ENCODE data around the gene TGFB1I1.

TGFB1I1 gene

DNA sequence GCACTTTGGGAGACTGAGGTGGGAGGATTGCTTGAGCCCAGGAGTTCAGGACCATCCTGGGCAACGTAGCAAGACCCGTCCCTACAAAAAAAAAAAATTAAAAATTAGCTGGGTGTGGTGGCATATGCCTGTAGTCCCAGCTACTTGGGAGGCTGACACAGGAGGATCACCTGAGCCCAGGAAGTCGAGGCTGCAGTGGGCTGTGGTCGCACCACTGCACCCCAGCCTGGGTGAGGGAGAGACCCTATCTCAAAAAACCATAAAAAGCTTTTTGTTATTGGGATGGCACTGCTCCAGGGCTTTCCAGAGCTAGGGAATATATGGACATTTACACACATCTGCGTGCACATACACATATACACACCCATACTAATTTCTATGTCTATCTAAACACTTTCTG is 20.8 kb upstream of the TGFB1I1 start:
- Histone ChIP-seq H3K9me3 (replicated peaks in 1 of 11) (peaks cover 2 to 5% (median 4%) of the 10 kb centered on the region in 11 experiments), H3K4me3 (no peak overlapping the region), H3K27me3 (no peaks in the 10 kb centered on the region), H4K20me1 (peaks cover 13 to 56% (median 47%) of the 10 kb centered on the region in 11 experiments; a peak in 21 of 22 replicates), H3K4me1 (peaks cover 27 to 51% (median 45%) of the 10 kb centered on the region in 10 experiments), H3K36me3 (peaks cover 0 to 10% (median 0%) of the 10 kb centered on the region in 11 experiments; a peak in 5 of 22 replicates), H3K9ac (no peak overlapping the region), H3K4me2 (peak overlapping the region in 4 of 11 experiments; percentile 5 to 43 (median 24); a peak in 3 of 22 replicates), H3K27ac (no peak overlapping the region)
- TF ChIP-seq Cebpa-rat (IDR thresholded peaks at IDR 0.05): no peak

DNA sequence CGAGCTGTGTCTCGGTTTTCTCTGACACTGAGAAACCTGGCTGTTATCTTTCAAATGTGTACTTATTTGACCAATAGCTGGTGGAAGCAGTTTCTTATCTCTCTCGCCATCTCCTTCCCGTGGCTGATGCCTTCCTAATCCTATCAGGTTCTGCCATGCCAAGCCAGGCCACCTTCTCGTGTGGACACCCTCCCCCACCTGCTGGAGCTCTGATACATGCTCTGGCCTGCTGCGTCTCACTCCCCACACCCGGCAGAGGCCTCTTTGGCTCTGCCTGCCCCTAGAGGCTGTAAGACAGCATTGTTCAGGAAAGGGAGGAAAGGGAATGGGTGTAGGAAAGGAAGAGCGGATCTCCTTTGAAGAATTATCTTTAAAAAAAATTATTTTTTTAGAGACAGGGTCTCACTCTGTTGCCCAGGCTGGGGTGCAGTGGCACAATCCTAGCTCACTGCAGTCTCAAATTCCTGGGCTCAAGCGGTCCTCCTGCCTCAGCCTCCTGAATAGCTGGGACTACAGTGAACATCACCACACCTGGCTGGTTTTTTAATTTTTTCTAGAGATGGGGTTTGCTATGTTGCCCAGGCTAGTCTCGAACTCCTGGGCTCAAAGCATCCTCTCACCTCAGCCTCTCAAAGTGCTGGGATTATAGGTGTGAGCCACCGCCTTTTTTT is 20.1 kb upstream of the TGFB1I1 start:
- H3K4me1 ChIP-seq: peaks cover 33 to 57% (median 51%) of the 10 kb centered on the region in 10 experiments
- H3K9ac ChIP-seq: peak overlapping the region in 2 of 11 experiments; percentile 37 to 47; a peak in 1 of 22 replicates
- TF ChIP-seq Cebpa-rat (IDR thresholded peaks at IDR 0.05): no peak
- no peak overlapping the region for H3K4me3 ChIP-seq
- peaks cover 18 to 62% (median 53%) of the 10 kb centered on the region in 11 experiments; a peak in 21 of 22 replicates for H4K20me1 ChIP-seq
- peaks cover 0 to 13% (median 0%) of the 10 kb centered on the region in 11 experiments; a peak in 5 of 22 replicates for H3K36me3 ChIP-seq
- peak overlapping the region in 8 of 11 experiments; percentile 5 to 97 (median 34); a peak in 12 of 22 replicates for H3K4me2 ChIP-seq
- no peaks in the 10 kb centered on the region for H3K9me3 ChIP-seq (replicated peaks in 1 of 11)
- H3K27ac ChIP-seq: no peak overlapping the region
- H3K27me3 ChIP-seq: no peaks in the 10 kb centered on the region

DNA sequence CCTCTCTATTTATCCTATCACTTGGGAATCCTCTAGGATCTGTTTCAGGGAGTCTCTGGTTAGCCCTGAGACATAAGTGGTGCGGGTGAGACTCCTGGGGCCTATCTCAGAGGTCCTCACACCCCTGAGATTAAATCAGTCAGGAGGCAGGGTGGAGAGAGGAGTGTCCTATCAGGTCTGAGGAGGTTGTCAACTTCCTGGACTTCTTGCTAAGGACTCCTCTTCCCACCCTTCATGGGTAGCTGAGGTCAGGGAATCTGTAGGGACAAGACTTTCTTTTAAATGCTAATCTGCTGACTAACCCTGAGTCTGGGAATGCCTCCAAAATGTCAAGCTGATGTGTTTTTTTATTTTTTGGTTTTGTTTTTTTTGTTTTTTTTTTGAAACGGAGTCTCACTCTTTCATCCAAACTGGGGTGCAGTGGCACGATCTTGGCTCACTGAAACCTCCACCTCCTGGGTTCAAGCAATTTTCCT is 19.3 kb upstream of the TGFB1I1 start:
- H4K20me1 ChIP-seq: peaks cover 27 to 70% (median 61%) of the 10 kb centered on the region in 11 experiments; a peak in 21 of 22 replicates
- peaks cover 0 to 20% (median 0%) of the 10 kb centered on the region in 11 experiments; a peak in 5 of 22 replicates for H3K36me3 ChIP-seq
- peak overlapping the region in 5 of 11 experiments; percentile 1 to 47 (median 15); a peak in 5 of 22 replicates for H3K27ac ChIP-seq
- no peaks in the 10 kb centered on the region for H3K27me3 ChIP-seq
- H3K4me1 ChIP-seq: peaks cover 42 to 66% (median 60%) of the 10 kb centered on the region in 10 experiments
- TF ChIP-seq Cebpa-rat (IDR thresholded peaks at IDR 0.05): no peak
- peak overlapping the region in 5 of 11 experiments; percentile 4 to 99 (median 32); a peak in 6 of 22 replicates for H3K4me2 ChIP-seq
- H3K9ac ChIP-seq: peak overlapping the region in 4 of 11 experiments; percentile 9 to 47 (median 34); a peak in 4 of 22 replicates
- no peak overlapping the region for H3K4me3 ChIP-seq
- no peaks in the 10 kb centered on the region for H3K9me3 ChIP-seq (replicated peaks in 1 of 11)

DNA sequence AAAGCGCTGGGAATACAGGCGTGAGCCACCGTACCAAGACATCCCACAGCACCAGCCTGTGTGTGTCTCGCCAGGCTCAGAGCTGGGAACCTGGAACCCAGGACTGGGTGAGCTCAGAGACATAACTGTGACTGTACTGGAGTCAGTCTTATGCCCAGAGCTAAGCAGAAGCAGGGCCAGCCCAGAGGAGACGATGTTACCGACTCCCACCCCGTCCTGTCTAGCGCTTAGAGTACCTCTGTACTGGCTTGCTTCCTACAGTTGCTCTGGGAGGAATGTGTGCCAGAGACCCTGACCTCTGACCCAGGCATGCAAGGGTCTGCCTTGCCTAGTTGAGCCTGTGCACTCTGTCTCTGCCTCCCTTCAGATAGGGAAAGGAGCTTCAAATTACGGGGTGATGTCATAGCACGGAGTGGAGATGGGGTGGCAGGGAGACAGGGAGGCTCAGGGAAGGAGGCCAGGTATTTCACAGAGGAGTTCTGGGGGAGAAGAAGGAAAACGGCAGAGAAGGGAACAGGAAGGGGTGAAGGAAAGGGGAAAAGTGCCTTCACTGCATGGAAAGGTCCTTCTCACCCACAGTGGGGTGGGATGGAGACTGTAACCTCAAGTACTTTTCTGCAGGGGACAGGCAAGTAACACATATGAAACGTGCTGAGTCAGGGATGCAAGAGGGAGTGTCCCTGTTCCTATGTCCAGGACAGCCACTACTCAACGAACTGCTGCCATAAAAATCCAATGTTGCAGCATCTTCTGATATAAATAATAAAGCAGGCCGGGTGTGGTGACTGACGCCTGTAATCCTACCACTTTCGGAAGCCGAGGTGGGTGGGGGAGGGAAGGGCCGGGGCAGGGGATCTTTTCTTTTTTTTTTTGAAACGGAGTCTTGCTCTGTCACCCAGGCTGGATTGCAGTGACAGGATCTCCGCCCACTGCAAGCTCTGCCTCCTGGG is 18.4 kb upstream of the TGFB1I1 start:
- peak overlapping the region in 9 of 11 experiments; percentile 8 to 54 (median 18); a peak in 9 of 22 replicates for H3K27ac ChIP-seq
- H3K4me2 ChIP-seq: peak overlapping the region in 5 of 11 experiments; percentile 36 to 99 (median 97); a peak in 10 of 22 replicates
- H3K4me3 ChIP-seq: no peak overlapping the region
- H3K36me3 ChIP-seq: peaks cover 0 to 20% (median 0%) of the 10 kb centered on the region in 11 experiments; a peak in 5 of 22 replicates
- H3K9me3 ChIP-seq (replicated peaks in 1 of 11): no peaks in the 10 kb centered on the region
- no peak for TF ChIP-seq Cebpa-rat (IDR thresholded peaks at IDR 0.05)
- H3K9ac ChIP-seq: peak overlapping the region in 5 of 11 experiments; percentile 1 to 47 (median 35); a peak in 4 of 22 replicates
- H3K27me3 ChIP-seq: no peaks in the 10 kb centered on the region
- H4K20me1 ChIP-seq: peaks cover 32 to 77% (median 69%) of the 10 kb centered on the region in 11 experiments; a peak in 21 of 22 replicates
- peaks cover 49 to 69% (median 64%) of the 10 kb centered on the region in 10 experiments for H3K4me1 ChIP-seq

DNA sequence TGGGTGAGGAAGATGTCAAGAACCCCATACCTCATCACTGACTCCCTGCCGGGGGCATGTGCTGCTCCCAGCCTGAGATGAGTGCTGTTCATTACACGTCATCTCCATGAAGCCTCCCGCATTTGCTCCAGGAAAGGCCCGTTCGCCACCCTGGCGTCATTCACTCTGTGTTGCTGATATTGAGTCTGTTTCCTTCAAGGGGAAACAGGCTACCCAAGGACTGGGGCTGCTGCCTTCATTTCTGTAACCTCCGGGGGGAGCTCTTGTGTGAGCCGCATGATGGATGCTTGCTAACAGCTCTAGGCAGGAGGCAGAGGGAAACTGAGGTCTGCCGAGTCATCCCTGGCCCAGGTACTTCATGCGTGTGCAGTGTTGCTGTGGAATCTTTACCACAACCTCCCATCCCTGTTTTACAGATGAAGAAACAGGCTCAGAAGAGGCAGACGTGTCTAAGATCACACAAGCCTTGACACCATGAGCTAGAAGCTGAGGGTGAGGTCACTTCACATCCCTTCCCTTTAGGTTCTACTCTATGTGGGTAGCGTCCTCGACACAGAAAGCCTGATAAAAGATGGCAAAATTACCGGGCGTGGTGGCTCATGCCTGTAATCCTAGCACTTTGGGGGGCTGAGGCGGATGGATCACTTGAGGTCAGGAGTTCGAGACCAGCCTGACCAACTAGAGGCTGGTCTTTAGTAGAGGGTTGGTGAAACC is 16.2 kb upstream of the TGFB1I1 start:
- H3K4me1 ChIP-seq: peaks cover 57 to 77% (median 72%) of the 10 kb centered on the region in 10 experiments
- peak overlapping the region; percentile 87 to 100 (median 97) for H3K4me2 ChIP-seq
- TF ChIP-seq Cebpa-rat (IDR thresholded peaks at IDR 0.05): no peak
- peaks cover 32 to 86% (median 69%) of the 10 kb centered on the region in 11 experiments; a peak in 21 of 22 replicates for H4K20me1 ChIP-seq
- no peaks in the 10 kb centered on the region for H3K27me3 ChIP-seq
- H3K27ac ChIP-seq: peak overlapping the region in 1 of 11 experiments; percentile 8; a peak in 1 of 22 replicates
- H3K4me3 ChIP-seq: peak overlapping the region in 1 of 10 experiments; percentile 3; a peak in 1 of 20 replicates
- peaks cover 0 to 20% (median 0%) of the 10 kb centered on the region in 11 experiments; a peak in 5 of 22 replicates for H3K36me3 ChIP-seq
- no peaks in the 10 kb centered on the region for H3K9me3 ChIP-seq (replicated peaks in 1 of 11)
- peak overlapping the region in 6 of 11 experiments; percentile 2 to 40 (median 15); a peak in 4 of 22 replicates for H3K9ac ChIP-seq

DNA sequence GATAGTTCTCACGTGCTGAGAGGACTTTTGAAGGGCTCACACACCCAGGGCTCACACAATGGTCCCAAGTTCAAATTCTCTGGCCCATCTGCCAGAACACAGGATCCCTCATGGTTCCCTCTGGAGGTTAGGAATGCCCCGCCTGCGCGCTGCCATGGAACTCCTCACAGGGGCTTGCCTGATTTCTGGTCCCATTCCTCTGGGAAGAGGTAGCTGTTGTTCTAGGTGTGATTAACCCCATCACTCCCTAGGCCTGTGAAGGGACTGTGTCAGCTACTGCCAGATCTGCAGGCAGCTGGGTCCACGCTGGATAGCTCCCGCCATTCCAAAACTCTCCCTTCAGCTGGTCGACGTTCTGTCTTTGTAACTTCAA is 15.0 kb upstream of the TGFB1I1 start:
- Histone ChIP-seq H3K9ac (peak overlapping the region; percentile 10 to 100 (median 99); a peak in 18 of 22 replicates), H3K4me3 (peak overlapping the region; percentile 71 to 89 (median 80); a peak in 18 of 20 replicates), H3K27ac (peak overlapping the region in 1 of 11 experiments; percentile 100; a peak in 1 of 22 replicates), H3K36me3 (peaks cover under 1 to 24% (median 6%) of the 10 kb centered on the region in 11 experiments; a peak in 20 of 22 replicates), H3K27me3 (no peaks in the 10 kb centered on the region), H3K4me1 (peaks cover 56 to 81% (median 71%) of the 10 kb centered on the region in 10 experiments), H3K9me3 (replicated peaks in 1 of 11) (no peaks in the 10 kb centered on the region), H3K4me2 (peak overlapping the region; percentile 87 to 100 (median 97)), H4K20me1 (peaks cover 32 to 86% (median 62%) of the 10 kb centered on the region in 11 experiments; a peak in 21 of 22 replicates)
- TF ChIP-seq Cebpa-rat (IDR thresholded peaks at IDR 0.05): no peak

DNA sequence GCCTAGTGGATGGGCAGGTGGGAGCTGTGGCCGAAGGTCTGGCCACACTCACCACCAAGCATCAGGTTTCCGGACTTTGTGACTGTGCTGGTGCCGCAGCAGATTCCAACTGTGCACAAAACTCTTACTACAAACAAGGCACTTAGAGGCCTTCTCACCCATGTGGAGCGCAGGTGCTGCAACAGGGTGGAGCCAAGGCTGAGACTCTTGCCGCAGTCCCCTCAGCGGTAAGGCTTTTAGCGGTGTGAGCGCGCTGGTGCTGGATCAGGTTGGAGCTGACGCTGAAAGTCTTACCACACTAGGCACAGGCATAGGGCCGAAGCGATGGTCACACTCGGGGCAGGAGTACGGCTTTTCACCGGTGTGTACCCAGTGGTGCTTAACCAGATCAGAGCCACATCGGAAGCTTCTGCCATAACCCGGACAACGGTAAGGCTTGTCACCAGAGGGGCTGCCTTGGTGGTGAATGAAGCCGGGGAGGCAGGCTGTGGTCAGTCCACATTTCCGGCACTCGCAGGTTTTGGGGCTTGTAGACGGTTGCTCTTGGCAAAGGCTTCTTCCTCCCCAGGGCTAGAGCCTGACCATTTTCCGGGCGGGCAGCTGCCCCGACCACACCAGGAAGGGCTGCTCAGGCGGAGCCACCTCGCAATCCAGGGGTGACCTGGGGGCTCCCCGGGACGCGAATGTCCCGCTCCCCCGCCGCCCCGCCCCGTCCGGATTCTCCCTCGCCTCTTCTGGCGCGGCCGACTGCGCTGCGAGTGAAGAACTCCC is 13.7 kb upstream of the TGFB1I1 start:
- peak overlapping the region; percentile 71 to 89 (median 80) for H3K4me3 ChIP-seq
- H3K9me3 ChIP-seq (replicated peaks in 1 of 11): no peaks in the 10 kb centered on the region
- peak overlapping the region; percentile 94 to 100 (median 99) for H3K9ac ChIP-seq
- H4K20me1 ChIP-seq: peaks cover 32 to 75% (median 51%) of the 10 kb centered on the region in 11 experiments; a peak in 21 of 22 replicates
- no peaks in the 10 kb centered on the region for H3K27me3 ChIP-seq
- H3K4me2 ChIP-seq: peak overlapping the region; percentile 87 to 100 (median 97)
- TF ChIP-seq Cebpa-rat (IDR thresholded peaks at IDR 0.05): no peak
- peak overlapping the region; percentile 97 to 100 (median 100) for H3K27ac ChIP-seq
- H3K4me1 ChIP-seq: peaks cover 52 to 79% (median 66%) of the 10 kb centered on the region in 10 experiments
- H3K36me3 ChIP-seq: peaks cover 10 to 37% (median 19%) of the 10 kb centered on the region in 11 experiments; a peak in 21 of 22 replicates

Data from BLaER1 treated with 17β-estradiol and CSF1 and Interleukin-3, amounts not matched to agents 10 nM and 100 nM (cell line).